PFSK-1 (cell line): Measurements from ENCODE around the gene STK25.

ENCODE experiments used
- FOXP2 ChIP-seq: optimal IDR thresholded peaks from 2 replicates; pipeline ENCODE3; 2011; ENCODE audit warnings: borderline replicate concordance, control low read depth, inconsistent platforms; ENCODE audit not compliant: insufficient read depth; ENCODE audit errors: extremely low read length, extremely low read depth
- POLR2AphosphoS5 ChIP-seq: IDR thresholded peaks from 2 replicates; pipeline ENCODE4 v1.6.1; 2012; ENCODE audit warnings: low read depth, mild to moderate bottlenecking, control low read depth, low read length, moderate library complexity
- SIN3A ChIP-seq: IDR thresholded peaks from 2 replicates; pipeline ENCODE4 v1.6.1; 2012; ENCODE audit warnings: mild to moderate bottlenecking, low read length, moderate library complexity, borderline replicate concordance; ENCODE audit not compliant: insufficient read depth
- TAF1 ChIP-seq: IDR thresholded peaks from 2 replicates; pipeline ENCODE4 v1.6.1; 2012; ENCODE audit warnings: low read length, control low read depth, borderline replicate concordance; ENCODE audit not compliant: insufficient read depth
- TF ChIP-seq, protein P1 (sequence below), 2 experiments: IDR thresholded peaks; 2 replicates each; pipeline versions ENCODE4 v1.6.1 to v1.8.0; 2011 to 2012; ENCODE audit warnings: low read depth in 2 of 2, low read length in 2 of 2, control low read depth in 1 of 2, inconsistent platforms in 1 of 2, mild to moderate bottlenecking in 1 of 2, moderate library complexity in 1 of 2; ENCODE audit not compliant: insufficient read depth in 1 of 2

Gene STK25

DNA sequence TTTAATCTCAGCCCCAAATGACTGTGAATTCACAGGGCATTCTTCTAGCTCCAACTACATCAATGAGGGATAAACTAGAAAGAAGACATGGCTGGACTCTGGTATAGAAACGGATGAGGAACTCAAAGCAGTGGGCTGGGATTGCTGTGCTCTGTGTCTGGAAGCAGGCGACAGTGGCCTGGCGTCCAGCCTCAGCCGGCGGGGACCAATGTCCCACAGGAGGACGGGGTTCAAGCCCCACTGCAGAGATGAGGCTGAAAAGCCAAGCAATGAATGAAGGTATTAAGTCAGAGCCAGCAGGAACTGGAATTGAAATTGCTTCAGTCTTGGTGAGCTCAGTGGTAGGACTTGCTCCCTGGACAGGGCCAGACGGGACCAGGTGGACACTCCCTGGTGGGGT lies 25.9 kb upstream of the STK25 start:
- TF ChIP-seq, protein P1, sequence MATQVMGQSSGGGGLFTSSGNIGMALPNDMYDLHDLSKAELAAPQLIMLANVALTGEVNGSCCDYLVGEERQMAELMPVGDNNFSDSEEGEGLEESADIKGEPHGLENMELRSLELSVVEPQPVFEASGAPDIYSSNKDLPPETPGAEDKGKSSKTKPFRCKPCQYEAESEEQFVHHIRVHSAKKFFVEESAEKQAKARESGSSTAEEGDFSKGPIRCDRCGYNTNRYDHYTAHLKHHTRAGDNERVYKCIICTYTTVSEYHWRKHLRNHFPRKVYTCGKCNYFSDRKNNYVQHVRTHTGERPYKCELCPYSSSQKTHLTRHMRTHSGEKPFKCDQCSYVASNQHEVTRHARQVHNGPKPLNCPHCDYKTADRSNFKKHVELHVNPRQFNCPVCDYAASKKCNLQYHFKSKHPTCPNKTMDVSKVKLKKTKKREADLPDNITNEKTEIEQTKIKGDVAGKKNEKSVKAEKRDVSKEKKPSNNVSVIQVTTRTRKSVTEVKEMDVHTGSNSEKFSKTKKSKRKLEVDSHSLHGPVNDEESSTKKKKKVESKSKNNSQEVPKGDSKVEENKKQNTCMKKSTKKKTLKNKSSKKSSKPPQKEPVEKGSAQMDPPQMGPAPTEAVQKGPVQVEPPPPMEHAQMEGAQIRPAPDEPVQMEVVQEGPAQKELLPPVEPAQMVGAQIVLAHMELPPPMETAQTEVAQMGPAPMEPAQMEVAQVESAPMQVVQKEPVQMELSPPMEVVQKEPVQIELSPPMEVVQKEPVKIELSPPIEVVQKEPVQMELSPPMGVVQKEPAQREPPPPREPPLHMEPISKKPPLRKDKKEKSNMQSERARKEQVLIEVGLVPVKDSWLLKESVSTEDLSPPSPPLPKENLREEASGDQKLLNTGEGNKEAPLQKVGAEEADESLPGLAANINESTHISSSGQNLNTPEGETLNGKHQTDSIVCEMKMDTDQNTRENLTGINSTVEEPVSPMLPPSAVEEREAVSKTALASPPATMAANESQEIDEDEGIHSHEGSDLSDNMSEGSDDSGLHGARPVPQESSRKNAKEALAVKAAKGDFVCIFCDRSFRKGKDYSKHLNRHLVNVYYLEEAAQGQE (IDR thresholded peaks at IDR 0.05; ENCODE audit: insufficient read depth in 1 of 2, low read depth in 2 of 2, low read length in 2 of 2): no peak
- TF ChIP-seq POLR2AphosphoS5 (no peak), TAF1 (no peak), SIN3A (no peak), FOXP2 (no peak)

GRCh38 chr2:241532733-241533601 lies 24.6 kb upstream of the STK25 start:
- TF ChIP-seq POLR2AphosphoS5: no peak
- no peak for TF ChIP-seq FOXP2
- no peak for TF ChIP-seq TAF1
- no peak for TF ChIP-seq SIN3A
- TF ChIP-seq, protein P1 (IDR thresholded peaks at IDR 0.05; ENCODE audit: insufficient read depth in 1 of 2, low read depth in 2 of 2, low read length in 2 of 2): no peak

GRCh38 chr2:241532168-241532567 lies 23.8 kb upstream of the STK25 start:
- TF ChIP-seq SIN3A (no peak), FOXP2 (no peak), POLR2AphosphoS5 (no peak), TAF1 (no peak)
- TF ChIP-seq, protein P1 (IDR thresholded peaks at IDR 0.05; ENCODE audit: insufficient read depth in 1 of 2, low read depth in 2 of 2, low read length in 2 of 2): no peak

- no peak for TF ChIP-seq TAF1
- no peak for TF ChIP-seq FOXP2
- TF ChIP-seq SIN3A: no peak
- TF ChIP-seq, protein P1 (IDR thresholded peaks at IDR 0.05; ENCODE audit: insufficient read depth in 1 of 2, low read depth in 2 of 2, low read length in 2 of 2): no peak
These were observed 22.9 kb upstream of the STK25 start for GRCh38 chr2:241531161-241531722.
